ENCODE data around the gene BRIX1.

The BRIX1 gene

GRCh38 chr5:34876275-34876674 is 39.2 kb upstream of the BRIX1 start:
- no peak for TF ChIP-seq CTCF (conservative IDR thresholded peaks at IDR 0.05; ENCODE audit: low read depth)
- CTCF ChIA-PET = no interaction called here
- POLR2A ChIA-PET (ENCODE audit: low non-redundant PET) = no interaction called here
- DNase-seq (ENCODE audit: low spot score) = no peak
- H3K27ac ChIP-seq = no peak overlapping the region

DNA sequence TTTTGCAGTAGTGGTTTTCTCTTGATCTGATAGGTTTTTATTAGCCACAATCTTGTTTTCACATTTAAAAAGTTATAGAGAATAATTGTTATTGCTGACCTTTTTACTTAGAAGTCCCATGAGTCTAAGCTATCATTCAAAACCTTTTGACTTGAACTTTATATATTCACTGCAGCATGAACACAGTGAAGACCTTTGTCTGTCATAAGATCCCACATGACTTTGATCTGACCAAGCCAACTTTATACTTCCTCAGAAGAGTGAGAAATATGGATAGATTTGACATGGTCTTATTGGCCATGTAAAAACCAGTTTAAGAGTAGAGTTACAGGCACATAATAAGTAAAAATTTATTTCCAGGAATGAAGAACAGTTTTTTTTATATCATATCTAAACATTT is 34.3 kb upstream of the BRIX1 start:
- H3K27ac ChIP-seq = no peak overlapping the region
- POLR2A ChIA-PET (ENCODE audit: low non-redundant PET) = no interaction called here
- CTCF ChIA-PET = interaction anchor here (0.6 kb wide), 1 partner anchor 48 kb away, joined by 4 read pairs; the partner anchor contains the start of gene DNAJC21
- no peak for DNase-seq (ENCODE audit: low spot score)
- TF ChIP-seq CTCF (conservative IDR thresholded peaks at IDR 0.05; ENCODE audit: low read depth) = no peak

DNA sequence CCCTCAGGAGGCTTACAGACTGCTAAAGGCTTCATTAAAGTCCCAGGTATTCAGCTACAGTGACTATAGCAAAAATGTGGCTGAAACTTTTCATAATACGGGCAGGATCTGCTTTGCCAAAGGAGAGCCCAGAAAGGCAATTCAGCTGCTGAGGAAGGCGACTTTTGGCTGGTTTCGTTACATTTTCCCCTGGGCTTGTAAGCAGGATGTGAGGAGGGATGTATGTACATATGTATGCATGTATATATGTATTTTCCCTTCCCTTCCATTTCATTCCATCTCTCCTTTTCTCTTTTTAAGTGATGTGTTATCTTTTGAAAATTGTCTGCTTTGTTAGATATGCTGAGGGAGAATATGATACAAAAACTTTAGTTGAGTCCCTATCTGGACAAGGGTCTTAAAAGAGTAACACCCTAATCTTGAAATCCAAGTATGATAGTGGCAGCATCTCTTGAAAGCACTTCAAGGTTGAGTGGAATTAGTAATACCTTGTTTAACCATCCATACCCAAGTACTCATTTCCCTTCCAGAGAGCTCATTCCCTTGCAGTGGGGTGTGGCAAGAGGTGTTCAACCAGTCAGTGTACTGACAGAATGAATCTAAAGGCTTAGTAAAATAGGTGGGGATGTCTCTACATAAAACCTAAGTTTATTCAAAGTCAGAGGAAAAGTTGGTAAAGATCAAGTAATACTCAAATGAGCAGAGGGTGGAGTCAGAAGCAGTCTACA is 29.0 kb upstream of the BRIX1 start:
- no peak overlapping the region for H3K27ac ChIP-seq
- ChIA-PET CTCF (interaction anchor here (0.7 to 1.0 kb wide), 3 partner anchors 310 to 400 kb away, joined by 3 to 6 read pairs (median 3); no protein-coding TSS in a partner anchor), POLR2A (ENCODE audit: low non-redundant PET) (no interaction called here)
- no peak for DNase-seq (ENCODE audit: low spot score)
- TF ChIP-seq CTCF (conservative IDR thresholded peaks at IDR 0.05; ENCODE audit: low read depth) = no peak

DNA sequence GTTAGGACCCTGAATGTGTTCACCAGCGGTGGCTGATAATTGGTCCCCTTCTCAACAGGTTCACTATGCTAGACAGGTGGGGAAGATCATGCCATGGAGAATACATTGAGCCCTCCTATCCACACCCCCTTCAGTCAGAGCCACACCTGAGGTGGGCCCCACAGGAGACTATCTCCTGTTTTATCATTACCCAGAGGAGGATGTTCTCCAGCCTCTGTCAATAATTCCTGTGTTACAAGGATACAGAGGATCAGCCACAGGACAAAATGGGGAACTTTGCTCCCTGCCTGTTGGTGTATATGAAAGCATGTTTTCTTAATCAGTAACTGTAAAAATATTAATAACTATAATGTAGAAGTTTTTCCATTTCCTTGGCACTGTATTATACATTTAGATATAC is 26.1 kb upstream of the BRIX1 start:
- DNase-seq (ENCODE audit: low spot score) = no peak
- ChIA-PET CTCF (no interaction called here), POLR2A (ENCODE audit: low non-redundant PET) (no interaction called here)

GRCh38 chr5:34891981-34892380 is 23.5 kb upstream of the BRIX1 start:
- no peak overlapping the region for H3K27ac ChIP-seq
- ChIA-PET POLR2A (ENCODE audit: low non-redundant PET) (no interaction called here), CTCF (no interaction called here)
- TF ChIP-seq CTCF (conservative IDR thresholded peaks at IDR 0.05; ENCODE audit: low read depth) = no peak
- DNase-seq (ENCODE audit: low spot score) = no peak

More for the DNA sequence above, 26.1 kb upstream of the BRIX1 start:
- no peak for TF ChIP-seq CTCF (conservative IDR thresholded peaks at IDR 0.05; ENCODE audit: low read depth)
- no peak overlapping the region for H3K27ac ChIP-seq

DNA sequence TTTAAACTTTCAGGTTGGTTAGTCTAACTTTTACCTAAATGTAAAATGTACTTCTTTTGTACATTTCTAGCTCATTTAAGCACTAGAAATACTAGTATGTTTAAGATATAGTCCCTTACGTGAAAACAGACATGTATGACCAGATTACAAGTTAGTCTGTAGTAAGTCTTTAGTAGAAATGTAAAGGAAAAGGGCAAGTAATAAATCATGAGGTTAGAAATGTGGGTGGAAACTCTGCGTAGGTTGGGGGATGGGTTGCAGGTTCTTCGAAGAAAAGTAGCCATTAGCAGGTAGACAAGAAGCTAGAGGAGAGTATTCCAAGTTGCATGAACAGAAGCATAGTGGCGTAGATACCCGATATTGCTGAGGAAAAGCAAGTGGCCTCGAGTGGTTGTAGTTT is 23.1 kb upstream of the BRIX1 start:
- no peak for TF ChIP-seq CTCF (conservative IDR thresholded peaks at IDR 0.05; ENCODE audit: low read depth)
- POLR2A ChIA-PET (ENCODE audit: low non-redundant PET) = no interaction called here
- CTCF ChIA-PET = no interaction called here
- H3K27ac ChIP-seq = no peak overlapping the region
- DNase-seq (ENCODE audit: low spot score) = no peak
